GM12878 (cell line): ENCODE measurements around the gene GPLD1. TPM values are rescaled to one million over a fixed set of nuclear protein-coding genes. Genes with fewer than 3 reads are reported as not detected.

Source experiments
- ATAC-seq: fragments of 200-7000 bp; cut with Tn5 transposase; 3 replicates; pipeline ENCODE4 v1.9.1; 2020; ENCODE audit warnings: mild to moderate bottlenecking, moderate library complexity
- BruUV-seq: library from RNA; stranded (reverse); fragments of 400-500 nt; replicated peaks from 2 replicates; lab custom pipeline; 2021; lab: Mats Ljungman, UMichigan
- CTCF ChIA-PET: fragments of 300-600 bp; sonication (Branson Sonifier 250); formaldehyde crosslinking; extraction: SDS; loops from one replicate; lab custom pipeline; 2021; ENCODE audit warnings: inconsistent platforms; lab: Yijun Ruan, JAX
- POLR2A ChIA-PET: fragments of 350-600 bp; formaldehyde crosslinking; extraction: SDS; loops from one replicate; lab custom pipeline; 2021; ENCODE audit warnings: inconsistent platforms; lab: Charles Lee
- RAD21 ChIA-PET: fragments of 300-600 bp; sonication (Branson Sonifier 250); formaldehyde crosslinking; loops from one replicate; lab custom pipeline; 2023; ENCODE audit warnings: antibody characterized with exemption; ENCODE audit not compliant: unreplicated experiment; lab: Charles Lee
- SMC1A ChIA-PET: fragments of 300-600 bp; sonication (Branson Sonifier 250); formaldehyde crosslinking; loops from one replicate; lab custom pipeline; 2023; ENCODE audit not compliant: unreplicated experiment, uncharacterized antibody; lab: Charles Lee
- DNase-seq: peaks from one replicate; pipeline ENCODE4 v3.0.0-alpha.2; 2011; ENCODE audit warnings: low read depth, low spot score
- FAIRE-seq: peaks from 3 replicates; lab custom pipeline; 2011; peaks lifted over from hg19 to GRCh38; lab: Jason Lieb, UNC
- H2AFZ ChIP-seq: 2 replicates; pipeline ENCODE4 v1.6.0; 2011; ENCODE audit warnings: low read depth, low read length, control low read depth; ENCODE audit not compliant: control insufficient read depth
- H3K27ac ChIP-seq: 2 replicates; pipeline ENCODE4 v1.5.1; 2011; ENCODE audit warnings: control low read depth; ENCODE audit not compliant: control insufficient read depth, insufficient read depth
- H3K27me3 ChIP-seq, 2 experiments: replicated peaks in 1 of 2; 2 replicates each; pipeline versions ENCODE4 v1.6.0 to v1.6.1; 2011; ENCODE audit warnings: low read length in 1 of 2; ENCODE audit not compliant: control insufficient read depth in 2 of 2, insufficient read depth in 2 of 2
- H3K36me3 ChIP-seq, 2 experiments: 2 replicates each; pipeline ENCODE4 v1.5.1; 2011; ENCODE audit warnings: low read length in 1 of 2; ENCODE audit not compliant: control insufficient read depth in 2 of 2, insufficient read depth in 2 of 2
- H3K4me1 ChIP-seq: 2 replicates; pipeline ENCODE4 v1.6.1; 2011; ENCODE audit warnings: mild to moderate bottlenecking, low read length, moderate library complexity, mixed read lengths; ENCODE audit not compliant: control insufficient read depth, insufficient read depth
- H3K4me2 ChIP-seq: 2 replicates; pipeline ENCODE4 v1.6.0; 2011; ENCODE audit warnings: control low read depth; ENCODE audit not compliant: control insufficient read depth, insufficient read depth
- H3K4me3 ChIP-seq: fragments of 200-600 bp; sonication (generic); 2 replicates; pipeline ENCODE4 v1.5.1; 2016
- H3K79me2 ChIP-seq: 2 replicates; pipeline ENCODE4 v1.6.0; 2011; ENCODE audit warnings: low read length; ENCODE audit not compliant: control insufficient read depth, insufficient read depth
- H3K9ac ChIP-seq: 2 replicates; pipeline ENCODE4 v1.8.0; 2011; ENCODE audit warnings: low read length, control low read depth, mixed read lengths; ENCODE audit not compliant: control insufficient read depth, insufficient read depth
- H3K9me3 ChIP-seq: replicated peaks from 3 replicates; pipeline ENCODE4 v1.5.1; 2011; ENCODE audit warnings: mild to moderate bottlenecking, low read length; ENCODE audit not compliant: control insufficient read depth, insufficient read depth
- H4K20me1 ChIP-seq: 2 replicates; pipeline ENCODE4 v1.6.0; 2011; ENCODE audit not compliant: control insufficient read depth, insufficient read depth
- CBX5 ChIP-seq: sonication (generic); IDR thresholded peaks from 2 replicates; pipeline ENCODE4 v1.6.1; 2016; ENCODE audit warnings: low read depth, moderate library complexity, mild to moderate bottlenecking, inconsistent platforms
- CREM ChIP-seq: IDR thresholded peaks from 2 replicates; pipeline ENCODE4 v1.6.1; 2014; ENCODE audit warnings: antibody characterized with exemption, low read depth
- FOS ChIP-seq: IDR thresholded peaks from 3 replicates; pipeline ENCODE4 v1.6.1; 2011; ENCODE audit warnings: borderline replicate concordance; ENCODE audit not compliant: insufficient read length; ENCODE audit errors: extremely low read depth
- GATAD2B ChIP-seq: fragments of 450-650 bp; conservative IDR thresholded peaks from 2 replicates; pipeline ENCODE4 v1.6.1; 2017; ENCODE audit warnings: low read depth, mild to moderate bottlenecking, moderate library complexity
- MEF2B ChIP-seq: fragments of 450-650 bp; IDR thresholded peaks from 2 replicates; pipeline ENCODE4 v1.6.1; 2018; ENCODE audit warnings: mild to moderate bottlenecking, moderate library complexity; ENCODE audit not compliant: partially characterized antibody, poor library complexity, severe bottlenecking
- NFYA ChIP-seq: IDR thresholded peaks from 2 replicates; pipeline ENCODE4 v1.6.1; 2011; ENCODE audit warnings: low read depth, mild to moderate bottlenecking, low read length, improper control_type of control experiment, borderline replicate concordance
- SIN3A ChIP-seq: IDR thresholded peaks from 2 replicates; pipeline ENCODE4 v1.6.1; 2012; ENCODE audit warnings: low read depth, low read length, improper control_type of control experiment
- SMARCA5 ChIP-seq: fragments of 450-650 bp; IDR thresholded peaks from 2 replicates; pipeline ENCODE4 v1.6.1; 2017; ENCODE audit warnings: mild to moderate bottlenecking
- STAT1 ChIP-seq: fragments of 450-650 bp; conservative IDR thresholded peaks from 2 replicates; pipeline ENCODE4 v1.6.1; 2014; ENCODE audit warnings: antibody characterized with exemption, mild to moderate bottlenecking
- TBL1XR1 ChIP-seq: IDR thresholded peaks from 2 replicates; pipeline ENCODE4 v1.6.1; 2012; ENCODE audit warnings: low read depth, low read length, improper control_type of control experiment
- ZNF622 ChIP-seq: fragments of 450-650 bp; IDR thresholded peaks from 2 replicates; pipeline ENCODE4 v1.6.1; 2017; ENCODE audit warnings: mild to moderate bottlenecking, inconsistent platforms
- WGBS: methylation state at CpG from one replicate; pipeline ENCODE4 v1.1.6; 2016; ENCODE audit warnings: low lambda C conversion rate; ENCODE audit not compliant: insufficient replicate concordance, insufficient coverage; ENCODE audit errors: missing lambda C conversion rate; 5-methylcytosine and 5-hydroxymethylcytosine counted together
- in situ Hi-C: fragments of 300-500 bp; cut with MboI; formaldehyde crosslinking; loops from 9 replicates; pipeline ENCODE4 v1.14.3; 2018; ENCODE audit warnings: mixed read lengths
- intact Hi-C: fragments of 100-400 bp; cut with micrococcal nuclease; formaldehyde crosslinking; loops from one replicate; pipeline ENCODE4 v1.14.2; 2022; ENCODE audit not compliant: unreplicated experiment
- polyA plus RNA-seq, 11 experiments: library from polyadenylated mRNA; depleted of rRNA in 4 of 11; unstranded in 6 of 11; stranded (reverse) in 5 of 11; fragments of >200 nt; fragmentation: Nextera tagmentation in 4 of 11; fragmentation: Illumina TruSeq in 1 of 11; extraction: Ambion mirVana in 4 of 11; extraction: Trizol in 1 of 11; gene quantifications; 1 replicate in 1 of 11; 2 replicates in 10 of 11; pipeline versions ENCODE4 v1.2.1 to v1.2.3, GENCODE V29; 2011 to 2016; ENCODE audit warnings: inconsistent platforms in 2 of 11, missing spikeins in 2 of 11, low read depth in 1 of 11
- total RNA-seq, 4 experiments: library from RNA; depleted of rRNA in 3 of 4; stranded (reverse); fragments of >200 nt in 3 of 4; fragmentation: Illumina TruSeq in 1 of 4; extraction: Trizol in 1 of 4; gene quantifications; 2 replicates each; pipeline versions ENCODE4 v1.2.1 to v1.2.3, GENCODE V29; 2013 to 2021
- TF ChIP-seq, protein P1 (sequence below): fragments of 450-650 bp; IDR thresholded peaks from 2 replicates; pipeline ENCODE4 v1.6.1; 2017; ENCODE audit warnings: low read depth, mild to moderate bottlenecking, moderate library complexity

The GPLD1 gene
- total and polyA plus RNA-seq, 10 of the 15 experiments (the other 5 are each of a cell fraction or from before 2014, with no cell fraction given) = 0.04 to 1.0 (median 0.69) TPM

DNA sequence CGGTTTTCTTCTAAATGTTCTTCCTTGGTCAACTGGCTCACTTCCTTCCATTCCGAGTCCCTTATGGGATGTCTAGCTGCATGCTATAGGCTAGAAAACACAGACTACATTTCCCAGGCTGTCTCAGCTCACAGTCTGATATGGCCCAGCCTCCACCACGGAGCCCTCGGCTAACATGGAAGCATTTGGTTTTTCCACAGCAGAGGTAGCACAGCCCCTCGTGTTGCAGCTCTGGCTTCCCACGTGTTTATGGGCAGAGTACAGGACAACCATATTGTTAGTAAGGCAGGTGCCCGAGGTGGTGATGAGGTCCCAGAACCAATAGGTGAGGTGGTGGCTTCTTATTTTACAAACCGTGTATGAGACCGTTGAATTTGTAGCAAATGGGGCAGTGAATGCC, 8.7 kb downstream of the GPLD1 start:
- in situ Hi-C loops = no loop called here
- no peak for DNase-seq
- Histone ChIP-seq H3K4me1 (no peaks in the 10 kb centered on the region), H3K36me3 (no peaks in the 10 kb centered on the region), H4K20me1 (no peaks in the 10 kb centered on the region), H3K79me2 (no peaks in the 10 kb centered on the region), H3K4me2 (no peak overlapping the region)
- SMC1A ChIA-PET = no interaction called here
- no peak for TF ChIP-seq ZNF622
- TF ChIP-seq TBL1XR1 = no peak
- TF ChIP-seq GATAD2B = no peak
- TF ChIP-seq SMARCA5 = no peak
- no peak for TF ChIP-seq CREM
- TF ChIP-seq STAT1 = no peak
- TF ChIP-seq, protein P1, sequence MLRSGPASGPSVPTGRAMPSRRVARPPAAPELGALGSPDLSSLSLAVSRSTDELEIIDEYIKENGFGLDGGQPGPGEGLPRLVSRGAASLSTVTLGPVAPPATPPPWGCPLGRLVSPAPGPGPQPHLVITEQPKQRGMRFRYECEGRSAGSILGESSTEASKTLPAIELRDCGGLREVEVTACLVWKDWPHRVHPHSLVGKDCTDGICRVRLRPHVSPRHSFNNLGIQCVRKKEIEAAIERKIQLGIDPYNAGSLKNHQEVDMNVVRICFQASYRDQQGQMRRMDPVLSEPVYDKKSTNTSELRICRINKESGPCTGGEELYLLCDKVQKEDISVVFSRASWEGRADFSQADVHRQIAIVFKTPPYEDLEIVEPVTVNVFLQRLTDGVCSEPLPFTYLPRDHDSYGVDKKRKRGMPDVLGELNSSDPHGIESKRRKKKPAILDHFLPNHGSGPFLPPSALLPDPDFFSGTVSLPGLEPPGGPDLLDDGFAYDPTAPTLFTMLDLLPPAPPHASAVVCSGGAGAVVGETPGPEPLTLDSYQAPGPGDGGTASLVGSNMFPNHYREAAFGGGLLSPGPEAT = no peak
- no peak for TF ChIP-seq NFYA
- no peak for TF ChIP-seq CBX5
- no peak for TF ChIP-seq MEF2B
- TF ChIP-seq SIN3A = no peak
- TF ChIP-seq FOS = no peak
- TF ChIP-seq, all 136 proteins: peak for 0
- FAIRE-seq (no peak), ATAC-seq (no peak)
- POLR2A ChIA-PET = no interaction called here
- Histone ChIP-seq H3K27ac (no peak overlapping the region), H2AFZ (no peak overlapping the region), H3K4me3 (no peak overlapping the region), H3K27me3 (no peaks in the 10 kb centered on the region), H3K9ac (no peak overlapping the region), H3K9me3 (no peaks in the 10 kb centered on the region)
- CTCF ChIA-PET = no interaction called here
- 73% methylated on average over 9 of the region's 9 CpGs for WGBS
- intact Hi-C loops = no loop called here
- RAD21 ChIA-PET = no interaction called here
- BruUV-seq = no TSS peak
